ENCODE data around the gene HIVEP3. TPM values are rescaled to one million over a fixed set of nuclear protein-coding genes. Genes with fewer than 3 reads are reported as not detected.
A peak's percentile ranks its signal among the peaks of the same experiment; 100 is the strongest.

Gene HIVEP3
- total RNA-seq, 1 donor, result 1.8 TPM

- peak overlapping the region; percentile 78 for H3K27ac ChIP-seq (ENCODE audit: low read depth, low read length)
- no peak for TF ChIP-seq CTCF (IDR thresholded peaks at IDR 0.05; ENCODE audit: extremely low read depth, low read depth, low read length)
- peak overlapping the region; percentile 42 for H3K4me2 ChIP-seq (ENCODE audit: insufficient read depth, low read length)
- peak overlapping the region; percentile 53 for H3K4me3 ChIP-seq (ENCODE audit: insufficient read depth, low read length)
- no peaks in the 10 kb centered on the region for H3K36me3 ChIP-seq (ENCODE audit: insufficient read depth, low read length)
- H4K20me1 ChIP-seq (ENCODE audit: insufficient read depth, low read length), result no peaks in the 10 kb centered on the region
- H3K27me3 ChIP-seq (ENCODE audit: insufficient read depth, low read length), result no peaks in the 10 kb centered on the region
- peaks cover 40% of the 10 kb centered on the region for H3K4me1 ChIP-seq (ENCODE audit: insufficient read depth, low read length)
- H3K9me3 ChIP-seq (ENCODE audit: low read depth, low read length), result no peaks in the 10 kb centered on the region
- peak overlapping the region; percentile 90 for H2AFZ ChIP-seq (ENCODE audit: low read length)
- H3K79me2 ChIP-seq (ENCODE audit: insufficient read depth, low read length), result no peaks in the 10 kb centered on the region
- DNase-seq (ENCODE audit: insufficient read length, low spot score, missing footprints), result no peak
These were observed 180.2 kb downstream of the HIVEP3 start for GRCh38 chr1:41738475-41738874.

GRCh38 chr1:41738006-41738405 is 180.7 kb downstream of the HIVEP3 start:
- Histone ChIP-seq H3K4me2 (ENCODE audit: insufficient read depth, low read length) (no peak overlapping the region), H3K36me3 (ENCODE audit: insufficient read depth, low read length) (no peaks in the 10 kb centered on the region)

GRCh38 chr1:41735631-41736260 is 183.0 kb downstream of the HIVEP3 start:
- peaks cover 15% of the 10 kb centered on the region for H3K4me1 ChIP-seq (ENCODE audit: insufficient read depth, low read length)
- DNase-seq (ENCODE audit: insufficient read length, low spot score, missing footprints), result no peak
- no peak overlapping the region for H3K4me3 ChIP-seq (ENCODE audit: insufficient read depth, low read length)
- no peaks in the 10 kb centered on the region for H3K36me3 ChIP-seq (ENCODE audit: insufficient read depth, low read length)
- no peak for TF ChIP-seq CTCF (IDR thresholded peaks at IDR 0.05; ENCODE audit: extremely low read depth, low read depth, low read length)
- H3K27me3 ChIP-seq (ENCODE audit: insufficient read depth, low read length), result no peaks in the 10 kb centered on the region
- no peak overlapping the region for H3K4me2 ChIP-seq (ENCODE audit: insufficient read depth, low read length)
- H4K20me1 ChIP-seq (ENCODE audit: insufficient read depth, low read length), result no peaks in the 10 kb centered on the region
- H2AFZ ChIP-seq (ENCODE audit: low read length), result no peak overlapping the region
- no peaks in the 10 kb centered on the region for H3K79me2 ChIP-seq (ENCODE audit: insufficient read depth, low read length)
- H3K9me3 ChIP-seq (ENCODE audit: low read depth, low read length), result no peaks in the 10 kb centered on the region
- H3K27ac ChIP-seq (ENCODE audit: low read depth, low read length), result no peak overlapping the region

More at GRCh38 chr1:41738006-41738405, 180.7 kb downstream of the HIVEP3 start:
- Histone ChIP-seq H4K20me1 (ENCODE audit: insufficient read depth, low read length) (no peaks in the 10 kb centered on the region), H3K27ac (ENCODE audit: low read depth, low read length) (peak overlapping the region; percentile 78), H3K79me2 (ENCODE audit: insufficient read depth, low read length) (no peaks in the 10 kb centered on the region), H3K4me3 (ENCODE audit: insufficient read depth, low read length) (no peak overlapping the region), H3K27me3 (ENCODE audit: insufficient read depth, low read length) (no peaks in the 10 kb centered on the region), H3K9me3 (ENCODE audit: low read depth, low read length) (no peaks in the 10 kb centered on the region), H3K4me1 (ENCODE audit: insufficient read depth, low read length) (peaks cover 35% of the 10 kb centered on the region), H2AFZ (ENCODE audit: low read length) (no peak overlapping the region)
- TF ChIP-seq CTCF (IDR thresholded peaks at IDR 0.05; ENCODE audit: extremely low read depth, low read depth, low read length), result no peak
- no peak for DNase-seq (ENCODE audit: insufficient read length, low spot score, missing footprints)

GRCh38 chr1:41735139-41735538 is 183.6 kb downstream of the HIVEP3 start:
- H3K36me3 ChIP-seq (ENCODE audit: insufficient read depth, low read length), result no peaks in the 10 kb centered on the region
- H3K4me1 ChIP-seq (ENCODE audit: insufficient read depth, low read length), result peaks cover 15% of the 10 kb centered on the region
- H3K27me3 ChIP-seq (ENCODE audit: insufficient read depth, low read length), result no peaks in the 10 kb centered on the region
- no peak overlapping the region for H3K4me2 ChIP-seq (ENCODE audit: insufficient read depth, low read length)
- H3K4me3 ChIP-seq (ENCODE audit: insufficient read depth, low read length), result no peak overlapping the region
- no peak for TF ChIP-seq CTCF (IDR thresholded peaks at IDR 0.05; ENCODE audit: extremely low read depth, low read depth, low read length)
- no peak overlapping the region for H2AFZ ChIP-seq (ENCODE audit: low read length)
- DNase-seq (ENCODE audit: insufficient read length, low spot score, missing footprints), result no peak
- H3K9me3 ChIP-seq (ENCODE audit: low read depth, low read length), result no peaks in the 10 kb centered on the region
- H4K20me1 ChIP-seq (ENCODE audit: insufficient read depth, low read length), result no peaks in the 10 kb centered on the region
- H3K27ac ChIP-seq (ENCODE audit: low read depth, low read length), result no peak overlapping the region
- no peaks in the 10 kb centered on the region for H3K79me2 ChIP-seq (ENCODE audit: insufficient read depth, low read length)

Data from osteoblast (primary cell).